Parathyroid adenoma (tissue), 2 donors: Measurements from ENCODE around the gene GADD45A.

Source experiments
- H2AFZ ChIP-seq: fragments of 300-600 bp; sonication (generic); one replicate; pipeline ENCODE4 v1.7.0; 2017; ENCODE audit warnings: antibody characterized with exemption, mild to moderate bottlenecking
- H3K27ac ChIP-seq: fragments of 300-600 bp; sonication (generic); one replicate; pipeline ENCODE4 v1.7.0; 2017
- H3K27me3 ChIP-seq: fragments of 300-600 bp; sonication (generic); one replicate; pipeline ENCODE4 v1.7.0; 2017; ENCODE audit warnings: low read length; ENCODE audit not compliant: control insufficient read depth, insufficient read depth
- H3K36me3 ChIP-seq: fragments of 300-600 bp; sonication (generic); one replicate; pipeline ENCODE4 v1.7.0; 2017; ENCODE audit warnings: low read length; ENCODE audit not compliant: control insufficient read depth, insufficient read depth
- H3K4me1 ChIP-seq: fragments of 300-600 bp; sonication (generic); one replicate; pipeline ENCODE4 v1.7.0; 2017; ENCODE audit warnings: control low read depth
- H3K4me2 ChIP-seq: fragments of 300-600 bp; sonication (generic); one replicate; pipeline ENCODE4 v1.7.0; 2017; ENCODE audit warnings: low read length
- H3K4me3 ChIP-seq: fragments of 300-600 bp; sonication (generic); one replicate; pipeline ENCODE4 v1.7.0; 2017; ENCODE audit warnings: low read depth, low read length
- H3K79me2 ChIP-seq: fragments of 300-600 bp; sonication (generic); one replicate; pipeline ENCODE4 v1.7.0; 2017; ENCODE audit warnings: control low read depth
- H3K9ac ChIP-seq: fragments of 300-600 bp; sonication (generic); one replicate; pipeline ENCODE4 v1.7.0; 2017; ENCODE audit warnings: mild to moderate bottlenecking
- H3K9me3 ChIP-seq: fragments of 300-600 bp; sonication (generic); one replicate; pipeline ENCODE4 v1.7.0; 2017; ENCODE audit warnings: low read length; ENCODE audit not compliant: control insufficient read depth
- CTCF ChIP-seq: fragments of 300-600 bp; sonication (generic); IDR thresholded peaks from one replicate; pipeline ENCODE4 v1.7.0; 2017; ENCODE audit warnings: antibody characterized with exemption, mild to moderate bottlenecking
- donor health status: primary hyperparathyroidism.

GADD45A gene

GRCh38 chr1:67683766-67684525, 1.1 kb upstream of the GADD45A start:
- Histone ChIP-seq H3K4me3 (peak overlapping the region; percentile 93), H3K27me3 (no peaks in the 10 kb centered on the region), H3K27ac (peak overlapping the region; percentile 43), H3K9me3 (no peaks in the 10 kb centered on the region), H3K36me3 (no peaks in the 10 kb centered on the region), H3K4me1 (peaks cover 7% of the 10 kb centered on the region), H2AFZ (peak overlapping the region; percentile 69), H3K79me2 (no peaks in the 10 kb centered on the region), H3K4me2 (peak overlapping the region; percentile 71), H3K9ac (no peak overlapping the region)
- TF ChIP-seq CTCF: no peak

GRCh38 chr1:67684526-67685066, 405 bp upstream of the GADD45A start:
- no peak for TF ChIP-seq CTCF
- H3K9ac ChIP-seq: no peak overlapping the region
- peak overlapping the region; percentile 93 for H3K4me3 ChIP-seq
- peak overlapping the region; percentile 43 for H3K27ac ChIP-seq
- no peaks in the 10 kb centered on the region for H3K36me3 ChIP-seq
- no peaks in the 10 kb centered on the region for H3K27me3 ChIP-seq
- H3K4me2 ChIP-seq: peak overlapping the region; percentile 71
- peak overlapping the region; percentile 69 for H2AFZ ChIP-seq
- no peaks in the 10 kb centered on the region for H3K79me2 ChIP-seq
- H3K4me1 ChIP-seq: peaks cover 7% of the 10 kb centered on the region
- H3K9me3 ChIP-seq: no peaks in the 10 kb centered on the region

GRCh38 chr1:67685558-67686266, 711 bp downstream of the GADD45A start:
- no peaks in the 10 kb centered on the region for H3K79me2 ChIP-seq
- H3K36me3 ChIP-seq: no peaks in the 10 kb centered on the region
- no peaks in the 10 kb centered on the region for H3K27me3 ChIP-seq
- H3K9ac ChIP-seq: peak overlapping the region; percentile 28
- H3K4me2 ChIP-seq: peak overlapping the region; percentile 88
- peaks cover 7% of the 10 kb centered on the region for H3K4me1 ChIP-seq
- no peak for TF ChIP-seq CTCF
- H3K4me3 ChIP-seq: peak overlapping the region; percentile 93
- peak overlapping the region; percentile 90 for H3K27ac ChIP-seq
- H3K9me3 ChIP-seq: no peaks in the 10 kb centered on the region
- H2AFZ ChIP-seq: peak overlapping the region; percentile 86

- peak overlapping the region; percentile 93 for H3K4me3 ChIP-seq
- H3K9me3 ChIP-seq: no peaks in the 10 kb centered on the region
- peak overlapping the region; percentile 90 for H3K27ac ChIP-seq
- H3K36me3 ChIP-seq: no peaks in the 10 kb centered on the region
- H3K79me2 ChIP-seq: no peaks in the 10 kb centered on the region
- peak overlapping the region; percentile 28 for H3K9ac ChIP-seq
- H3K4me1 ChIP-seq: peaks cover 7% of the 10 kb centered on the region
- H2AFZ ChIP-seq: peak overlapping the region; percentile 86
- TF ChIP-seq CTCF: no peak
- H3K27me3 ChIP-seq: no peaks in the 10 kb centered on the region
- H3K4me2 ChIP-seq: peak overlapping the region; percentile 88
Measured at GRCh38 chr1:67686267-67687197, 1.5 kb downstream of the GADD45A start.
